ENCODE measurements around the gene AGPAT1.

GRCh38 chr6:32224696-32225095 is 48.8 kb upstream of the AGPAT1 start:
- TF ChIP-seq MAZ (IDR thresholded peaks at IDR 0.05; ENCODE audit: borderline replicate concordance, low read depth, low read length): no peak
- no peak for TF ChIP-seq BHLHE40 (IDR thresholded peaks at IDR 0.05; ENCODE audit: low read depth, low read length)
